Activated gamma-delta T cell treated with anti-CD3 and anti-CD28 coated beads, Interleukin-2, amount 50 U/mL, for 16 hours (primary cell): ENCODE data around the gene GALNT10.

Experiments
- DNase-seq: peaks from one replicate; pipeline ENCODE4 v3.0.0-alpha.2; 2020; ENCODE audit warnings: low read depth

GALNT10 gene

GRCh38 chr5:154329062-154329461 is 138.5 kb downstream of the GALNT10 start:
- no peak for DNase-seq

- no peak for DNase-seq
Measured at GRCh38 chr5:154329519-154330040, 139.0 kb downstream of the GALNT10 start.

GRCh38 chr5:154330097-154330667 is 139.6 kb downstream of the GALNT10 start:
- no peak for DNase-seq

- DNase-seq = no peak
Measured at GRCh38 chr5:154331232-154331631, 140.7 kb downstream of the GALNT10 start.

GRCh38 chr5:154331924-154332323 is 141.4 kb downstream of the GALNT10 start:
- DNase-seq = no peak

- no peak for DNase-seq
Measured at GRCh38 chr5:154332451-154332850, 141.9 kb downstream of the GALNT10 start.

- DNase-seq = no peak
Measured at GRCh38 chr5:154333016-154333415, 142.5 kb downstream of the GALNT10 start.

- DNase-seq = no peak
Measured at GRCh38 chr5:154334406-154335064, 144.0 kb downstream of the GALNT10 start.

GRCh38 chr5:154335065-154335448 is 144.5 kb downstream of the GALNT10 start:
- no peak for DNase-seq

- no peak for DNase-seq
Measured at GRCh38 chr5:154341620-154342019, 151.1 kb downstream of the GALNT10 start.

- DNase-seq = no peak
Measured at GRCh38 chr5:154342211-154342610, 151.7 kb downstream of the GALNT10 start.

- DNase-seq = no peak
Measured at GRCh38 chr5:154342963-154343362, 152.4 kb downstream of the GALNT10 start.

- no peak for DNase-seq
Measured at GRCh38 chr5:154344461-154344860, 153.9 kb downstream of the GALNT10 start.

GRCh38 chr5:154345255-154345952 is 154.9 kb downstream of the GALNT10 start:
- no peak for DNase-seq

GRCh38 chr5:154346427-154346826 is 155.9 kb downstream of the GALNT10 start:
- no peak for DNase-seq

GRCh38 chr5:154349626-154350264 is 159.2 kb downstream of the GALNT10 start:
- DNase-seq = no peak

GRCh38 chr5:154351141-154351540 is 160.6 kb downstream of the GALNT10 start:
- no peak for DNase-seq

GRCh38 chr5:154351566-154351965 is 161.0 kb downstream of the GALNT10 start:
- no peak for DNase-seq

GRCh38 chr5:154352960-154353548 is 162.5 kb downstream of the GALNT10 start:
- no peak for DNase-seq

- no peak for DNase-seq
Measured at GRCh38 chr5:154355129-154355611, 164.6 kb downstream of the GALNT10 start.

GRCh38 chr5:154356020-154356655 is 165.6 kb downstream of the GALNT10 start:
- DNase-seq = no peak

GRCh38 chr5:154356958-154357357 is 166.4 kb downstream of the GALNT10 start:
- DNase-seq = no peak
